Measurements from ENCODE around the gene ASXL2.

The ASXL2 gene

GRCh38 chr2:25810428-25810827, 67.9 kb downstream of the ASXL2 start:
- ATAC-seq = no peak
- TF ChIP-seq ISL1 (CRISPR knock-in tag; IDR thresholded peaks at IDR 0.05) (no peak), TOX (CRISPR knock-in tag; IDR thresholded peaks at IDR 0.05; ENCODE audit: borderline replicate concordance) (no peak), ESRRG (CRISPR knock-in tag; IDR thresholded peaks at IDR 0.05) (no peak), ZFP3 (CRISPR knock-in tag; IDR thresholded peaks at IDR 0.05) (no peak), CSDC2 (CRISPR knock-in tag; IDR thresholded peaks at IDR 0.05) (no peak), TCF4 (CRISPR knock-in tag; IDR thresholded peaks at IDR 0.05; ENCODE audit: borderline replicate concordance) (no peak), ARNTL (CRISPR knock-in tag; IDR thresholded peaks at IDR 0.05; ENCODE audit: borderline replicate concordance, low read depth) (no peak), SNAI2 (CRISPR knock-in tag; IDR thresholded peaks at IDR 0.05) (no peak), ZC3H10 (CRISPR knock-in tag; IDR thresholded peaks at IDR 0.05) (no peak), OSR1 (CRISPR knock-in tag; IDR thresholded peaks at IDR 0.05) (no peak), ZNF8 (CRISPR knock-in tag; IDR thresholded peaks at IDR 0.05) (no peak)
- TF ChIP-seq, protein P1, sequence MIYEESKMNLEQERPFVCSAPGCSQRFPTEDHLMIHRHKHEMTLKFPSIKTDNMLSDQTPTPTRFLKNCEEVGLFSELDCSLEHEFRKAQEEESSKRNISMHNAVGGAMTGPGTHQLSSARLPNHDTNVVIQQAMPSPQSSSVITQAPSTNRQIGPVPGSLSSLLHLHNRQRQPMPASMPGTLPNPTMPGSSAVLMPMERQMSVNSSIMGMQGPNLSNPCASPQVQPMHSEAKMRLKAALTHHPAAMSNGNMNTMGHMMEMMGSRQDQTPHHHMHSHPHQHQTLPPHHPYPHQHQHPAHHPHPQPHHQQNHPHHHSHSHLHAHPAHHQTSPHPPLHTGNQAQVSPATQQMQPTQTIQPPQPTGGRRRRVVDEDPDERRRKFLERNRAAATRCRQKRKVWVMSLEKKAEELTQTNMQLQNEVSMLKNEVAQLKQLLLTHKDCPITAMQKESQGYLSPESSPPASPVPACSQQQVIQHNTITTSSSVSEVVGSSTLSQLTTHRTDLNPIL (CRISPR knock-in tag; IDR thresholded peaks at IDR 0.05; ENCODE audit: low read depth) = no peak
- TF ChIP-seq, protein P2, sequence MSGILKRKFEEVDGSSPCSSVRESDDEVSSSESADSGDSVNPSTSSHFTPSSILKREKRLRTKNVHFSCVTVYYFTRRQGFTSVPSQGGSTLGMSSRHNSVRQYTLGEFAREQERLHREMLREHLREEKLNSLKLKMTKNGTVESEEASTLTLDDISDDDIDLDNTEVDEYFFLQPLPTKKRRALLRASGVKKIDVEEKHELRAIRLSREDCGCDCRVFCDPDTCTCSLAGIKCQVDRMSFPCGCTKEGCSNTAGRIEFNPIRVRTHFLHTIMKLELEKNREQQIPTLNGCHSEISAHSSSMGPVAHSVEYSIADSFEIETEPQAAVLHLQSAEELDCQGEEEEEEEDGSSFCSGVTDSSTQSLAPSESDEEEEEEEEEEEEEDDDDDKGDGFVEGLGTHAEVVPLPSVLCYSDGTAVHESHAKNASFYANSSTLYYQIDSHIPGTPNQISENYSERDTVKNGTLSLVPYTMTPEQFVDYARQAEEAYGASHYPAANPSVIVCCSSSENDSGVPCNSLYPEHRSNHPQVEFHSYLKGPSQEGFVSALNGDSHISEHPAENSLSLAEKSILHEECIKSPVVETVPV (CRISPR knock-in tag; IDR thresholded peaks at IDR 0.05) = no peak
- TF ChIP-seq, protein P3, sequence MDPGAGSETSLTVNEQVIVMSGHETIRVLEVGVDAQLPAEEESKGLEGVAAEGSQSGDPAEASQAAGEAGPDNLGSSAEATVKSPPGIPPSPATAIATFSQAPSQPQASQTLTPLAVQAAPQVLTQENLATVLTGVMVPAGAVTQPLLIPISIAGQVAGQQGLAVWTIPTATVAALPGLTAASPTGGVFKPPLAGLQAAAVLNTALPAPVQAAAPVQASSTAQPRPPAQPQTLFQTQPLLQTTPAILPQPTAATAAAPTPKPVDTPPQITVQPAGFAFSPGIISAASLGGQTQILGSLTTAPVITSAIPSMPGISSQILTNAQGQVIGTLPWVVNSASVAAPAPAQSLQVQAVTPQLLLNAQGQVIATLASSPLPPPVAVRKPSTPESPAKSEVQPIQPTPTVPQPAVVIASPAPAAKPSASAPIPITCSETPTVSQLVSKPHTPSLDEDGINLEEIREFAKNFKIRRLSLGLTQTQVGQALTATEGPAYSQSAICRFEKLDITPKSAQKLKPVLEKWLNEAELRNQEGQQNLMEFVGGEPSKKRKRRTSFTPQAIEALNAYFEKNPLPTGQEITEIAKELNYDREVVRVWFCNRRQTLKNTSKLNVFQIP (CRISPR knock-in tag; IDR thresholded peaks at IDR 0.05; ENCODE audit: borderline replicate concordance, low read depth) = no peak

DNA sequence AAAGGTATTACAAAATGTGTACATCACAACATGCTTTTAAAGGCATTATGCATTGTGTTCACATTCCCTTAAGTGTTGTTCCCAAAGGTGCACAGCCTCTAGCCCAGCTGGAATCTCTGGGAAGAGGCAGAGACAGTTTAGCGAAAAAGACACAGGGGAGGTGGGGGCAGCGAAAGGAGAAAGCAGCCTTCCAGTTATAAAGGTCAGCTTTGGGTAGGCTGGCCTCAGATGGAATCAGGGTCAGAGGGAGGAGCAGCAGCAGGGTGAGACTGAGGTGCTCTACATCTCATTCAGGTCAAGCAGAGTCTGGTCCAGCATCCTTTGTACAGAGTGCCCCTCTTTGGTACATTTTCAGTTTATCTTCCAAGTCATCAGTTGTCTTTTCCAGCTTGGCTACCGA, 68.6 kb downstream of the ASXL2 start:
- no peak for ATAC-seq
- no peak for TF ChIP-seq ZNF70 (CRISPR knock-in tag; IDR thresholded peaks at IDR 0.05)
- TF ChIP-seq ARNTL (CRISPR knock-in tag; IDR thresholded peaks at IDR 0.05; ENCODE audit: borderline replicate concordance, low read depth) = no peak
- TF ChIP-seq, protein P2 (CRISPR knock-in tag; IDR thresholded peaks at IDR 0.05) = no peak
- no peak for TF ChIP-seq CSDC2 (CRISPR knock-in tag; IDR thresholded peaks at IDR 0.05)
- TF ChIP-seq GLIS3 (CRISPR knock-in tag; IDR thresholded peaks at IDR 0.05) = no peak
- no peak for TF ChIP-seq SNAI2 (CRISPR knock-in tag; IDR thresholded peaks at IDR 0.05)
- TF ChIP-seq TSHZ2 (CRISPR knock-in tag; IDR thresholded peaks at IDR 0.05) = no peak
- no peak for TF ChIP-seq ZFP3 (CRISPR knock-in tag; IDR thresholded peaks at IDR 0.05)
- no peak for TF ChIP-seq OSR1 (CRISPR knock-in tag; IDR thresholded peaks at IDR 0.05)
- TF ChIP-seq ZFP30 (CRISPR knock-in tag; IDR thresholded peaks at IDR 0.05) = no peak
- TF ChIP-seq PATZ1 (CRISPR knock-in tag; IDR thresholded peaks at IDR 0.05; ENCODE audit: borderline replicate concordance) = no peak
- TF ChIP-seq, protein P3 (CRISPR knock-in tag; IDR thresholded peaks at IDR 0.05; ENCODE audit: borderline replicate concordance, low read depth) = no peak
- no peak for TF ChIP-seq ZNF565 (CRISPR knock-in tag; conservative IDR thresholded peaks at IDR 0.05; ENCODE audit: low read depth)
- no peak for TF ChIP-seq ZNF8 (CRISPR knock-in tag; IDR thresholded peaks at IDR 0.05)
- TF ChIP-seq RARB (CRISPR knock-in tag; IDR thresholded peaks at IDR 0.05) = no peak
- no peak for TF ChIP-seq ZC3H10 (CRISPR knock-in tag; IDR thresholded peaks at IDR 0.05)
- no peak for TF ChIP-seq PPARA (CRISPR knock-in tag; IDR thresholded peaks at IDR 0.05; ENCODE audit: borderline replicate concordance)
- TF ChIP-seq ESRRG (CRISPR knock-in tag; IDR thresholded peaks at IDR 0.05) = no peak

All from SK-N-SH treated with all-trans-retinoic acid at 6 μM for 48 hours (cell line).